Esophagus squamous epithelium (tissue), 4 donors: ENCODE data around the gene ZFP69B.

ENCODE experiments used
- POLR2A ChIP-seq, 4 donors: fragments of 450-650 bp; IDR thresholded peaks; one replicate each; pipeline ENCODE4 v1.6.1; 2017; ENCODE audit warnings: antibody characterized with exemption in 4 of 4, mild to moderate bottlenecking in 4 of 4, moderate library complexity in 3 of 4
- TF ChIP-seq, protein P1 (sequence below), 6 experiments: fragments of 450-650 bp in 4 of 6; fragments of 200-600 bp in 2 of 6; sonication (generic) in 2 of 6; IDR thresholded peaks; one replicate each; pipeline ENCODE4 v1.5.1; 2016 to 2019; ENCODE audit warnings: antibody characterized with exemption in 6 of 6, mild to moderate bottlenecking in 4 of 6, moderate library complexity in 4 of 6

DNA sequence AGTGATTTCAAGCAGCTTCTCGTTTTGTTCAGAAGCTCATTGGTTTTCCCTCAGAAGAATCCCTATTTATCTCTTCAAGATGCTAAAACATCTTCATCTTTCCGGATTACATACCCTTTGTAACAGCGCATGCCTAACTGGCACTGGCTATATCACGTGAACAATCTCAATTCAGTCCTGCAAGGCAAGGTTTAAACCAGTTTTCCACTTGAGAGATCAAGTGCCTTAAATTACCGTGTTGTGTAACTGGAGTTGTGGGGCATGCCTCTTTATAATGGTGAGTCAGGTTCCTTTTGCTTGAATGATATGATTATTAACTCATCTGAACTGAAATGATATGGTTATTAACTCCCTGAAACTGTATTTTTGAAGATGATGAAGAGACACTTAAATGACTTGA lies 11.0 kb upstream of the ZFP69B start:
- TF ChIP-seq, protein P1, sequence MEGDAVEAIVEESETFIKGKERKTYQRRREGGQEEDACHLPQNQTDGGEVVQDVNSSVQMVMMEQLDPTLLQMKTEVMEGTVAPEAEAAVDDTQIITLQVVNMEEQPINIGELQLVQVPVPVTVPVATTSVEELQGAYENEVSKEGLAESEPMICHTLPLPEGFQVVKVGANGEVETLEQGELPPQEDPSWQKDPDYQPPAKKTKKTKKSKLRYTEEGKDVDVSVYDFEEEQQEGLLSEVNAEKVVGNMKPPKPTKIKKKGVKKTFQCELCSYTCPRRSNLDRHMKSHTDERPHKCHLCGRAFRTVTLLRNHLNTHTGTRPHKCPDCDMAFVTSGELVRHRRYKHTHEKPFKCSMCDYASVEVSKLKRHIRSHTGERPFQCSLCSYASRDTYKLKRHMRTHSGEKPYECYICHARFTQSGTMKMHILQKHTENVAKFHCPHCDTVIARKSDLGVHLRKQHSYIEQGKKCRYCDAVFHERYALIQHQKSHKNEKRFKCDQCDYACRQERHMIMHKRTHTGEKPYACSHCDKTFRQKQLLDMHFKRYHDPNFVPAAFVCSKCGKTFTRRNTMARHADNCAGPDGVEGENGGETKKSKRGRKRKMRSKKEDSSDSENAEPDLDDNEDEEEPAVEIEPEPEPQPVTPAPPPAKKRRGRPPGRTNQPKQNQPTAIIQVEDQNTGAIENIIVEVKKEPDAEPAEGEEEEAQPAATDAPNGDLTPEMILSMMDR (IDR thresholded peaks at IDR 0.05): no peak
- TF ChIP-seq POLR2A (IDR thresholded peaks at IDR 0.05): no peak
